Brain microvascular endothelial cell (primary cell): ENCODE measurements around the gene FAM241B.

Source experiments
- DNase-seq: peaks from one replicate; pipeline ENCODE4 v3.0.0-alpha.2; 2020
- H3K27ac ChIP-seq: fragments of 250-450 bp; sonication (Bioruptor Pico); 2 replicates; pipeline ENCODE4 v1.5.1; 2020; ENCODE audit warnings: mild to moderate bottlenecking, moderate library complexity
- H3K27me3 ChIP-seq: fragments of 250-450 bp; sonication (Bioruptor Pico); replicated peaks from 2 replicates; pipeline ENCODE4 v1.5.1; 2020; ENCODE audit warnings: mild to moderate bottlenecking
- H3K36me3 ChIP-seq: fragments of 250-450 bp; sonication (Bioruptor Pico); replicated peaks from 2 replicates; pipeline ENCODE4 v1.5.1; 2020; ENCODE audit warnings: mild to moderate bottlenecking
- H3K4me3 ChIP-seq: 2 replicates; pipeline ENCODE4 v1.5.1; 2011; ENCODE audit warnings: low read depth, mild to moderate bottlenecking, control low read depth, low read length, moderate library complexity
- in situ Hi-C: cut with HindIII; loops from 2 replicates; pipeline ENCODE4 v1.10.0; 2017; ENCODE audit warnings: low sequenced_read_pairs, low pct_ligation_motif_present
- TF ChIP-seq, protein P1 (sequence below): IDR thresholded peaks from 2 replicates; pipeline ENCODE4 v1.5.1; 2011; ENCODE audit warnings: low read depth, mild to moderate bottlenecking, moderate library complexity, low read length, control low read depth, inconsistent platforms; ENCODE audit errors: missing control alignments

Gene FAM241B

DNA sequence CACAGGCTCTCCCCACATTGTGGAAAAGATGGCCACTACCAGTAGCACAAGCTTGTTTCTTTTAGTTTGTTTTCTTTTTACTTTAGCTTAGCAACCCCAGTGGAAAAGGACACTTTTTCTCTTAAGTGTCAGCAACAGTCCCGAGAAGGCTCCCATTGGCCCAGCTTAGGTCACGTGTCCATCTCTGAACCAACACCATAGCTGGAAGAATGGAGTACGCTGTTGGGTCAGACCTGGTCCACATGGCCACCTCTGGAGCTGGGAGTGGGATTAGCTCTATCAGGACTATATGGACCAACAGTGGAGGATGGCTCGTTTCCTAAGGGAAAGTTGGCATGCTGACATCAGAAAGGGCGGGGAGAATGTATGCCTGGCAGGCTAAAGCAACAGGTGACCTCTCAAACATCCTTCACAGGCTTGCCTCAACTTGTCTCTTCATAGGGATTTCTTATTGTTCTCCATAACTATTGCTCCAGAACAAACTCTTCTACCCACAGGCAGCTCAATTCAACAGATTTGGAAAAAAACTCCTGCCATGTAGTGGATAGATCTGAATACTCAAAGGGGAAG lies 29.2 kb upstream of the FAM241B start:
- no peak for DNase-seq
- Histone ChIP-seq H3K36me3 (no peaks in the 10 kb centered on the region), H3K4me3 (no peak overlapping the region), H3K27ac (no peak overlapping the region), H3K27me3 (peaks cover 10% of the 10 kb centered on the region)
- in situ Hi-C loops, result no loop called here
- TF ChIP-seq, protein P1, sequence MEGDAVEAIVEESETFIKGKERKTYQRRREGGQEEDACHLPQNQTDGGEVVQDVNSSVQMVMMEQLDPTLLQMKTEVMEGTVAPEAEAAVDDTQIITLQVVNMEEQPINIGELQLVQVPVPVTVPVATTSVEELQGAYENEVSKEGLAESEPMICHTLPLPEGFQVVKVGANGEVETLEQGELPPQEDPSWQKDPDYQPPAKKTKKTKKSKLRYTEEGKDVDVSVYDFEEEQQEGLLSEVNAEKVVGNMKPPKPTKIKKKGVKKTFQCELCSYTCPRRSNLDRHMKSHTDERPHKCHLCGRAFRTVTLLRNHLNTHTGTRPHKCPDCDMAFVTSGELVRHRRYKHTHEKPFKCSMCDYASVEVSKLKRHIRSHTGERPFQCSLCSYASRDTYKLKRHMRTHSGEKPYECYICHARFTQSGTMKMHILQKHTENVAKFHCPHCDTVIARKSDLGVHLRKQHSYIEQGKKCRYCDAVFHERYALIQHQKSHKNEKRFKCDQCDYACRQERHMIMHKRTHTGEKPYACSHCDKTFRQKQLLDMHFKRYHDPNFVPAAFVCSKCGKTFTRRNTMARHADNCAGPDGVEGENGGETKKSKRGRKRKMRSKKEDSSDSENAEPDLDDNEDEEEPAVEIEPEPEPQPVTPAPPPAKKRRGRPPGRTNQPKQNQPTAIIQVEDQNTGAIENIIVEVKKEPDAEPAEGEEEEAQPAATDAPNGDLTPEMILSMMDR, result no peak

DNA sequence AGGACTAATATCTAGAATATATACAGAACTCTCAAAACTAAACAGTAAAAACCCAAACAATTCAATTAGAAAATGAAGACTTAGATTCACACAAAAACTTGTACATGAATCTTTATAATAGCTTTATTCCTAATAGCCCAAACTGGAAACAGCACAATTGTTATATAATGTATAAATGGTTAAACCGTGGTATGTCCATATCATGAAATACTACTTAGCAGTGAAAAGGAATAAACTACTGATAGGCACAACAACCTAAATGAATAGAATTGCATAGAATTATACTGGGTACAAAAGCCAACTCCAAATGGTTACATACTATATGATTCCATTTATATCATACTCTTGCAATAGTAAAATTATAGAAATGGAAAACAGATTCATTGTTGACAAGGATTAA lies 21.0 kb upstream of the FAM241B start:
- Histone ChIP-seq H3K36me3 (no peaks in the 10 kb centered on the region), H3K4me3 (no peak overlapping the region), H3K27me3 (peaks cover 6% of the 10 kb centered on the region), H3K27ac (no peak overlapping the region)
- TF ChIP-seq, protein P1, result no peak
- in situ Hi-C loops, result no loop called here
- no peak for DNase-seq

DNA sequence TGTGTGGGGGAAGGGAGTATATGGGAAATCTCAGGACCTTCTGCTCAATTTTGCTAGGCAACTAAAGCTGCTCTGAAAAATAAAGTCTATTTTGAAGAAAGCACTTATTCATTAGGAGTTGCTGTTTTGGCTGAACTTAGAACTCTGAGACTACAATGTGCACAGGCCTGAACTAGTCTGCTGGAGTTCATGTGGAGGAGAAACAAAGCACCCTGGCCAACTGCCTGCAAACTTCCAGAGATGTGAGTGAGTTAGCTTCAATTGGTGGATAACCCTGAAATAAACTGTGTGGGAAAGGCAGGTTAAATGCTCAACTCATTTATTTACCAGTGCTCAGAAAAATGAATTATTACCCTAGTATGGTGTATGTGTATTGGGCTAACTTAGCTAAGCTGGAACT lies 17.3 kb upstream of the FAM241B start:
- Histone ChIP-seq H3K4me3 (no peak overlapping the region), H3K27me3 (peaks cover 12% of the 10 kb centered on the region), H3K27ac (no peak overlapping the region), H3K36me3 (no peaks in the 10 kb centered on the region)
- DNase-seq, result no peak
- TF ChIP-seq, protein P1, result no peak
- in situ Hi-C loops, result no loop called here

- no peak overlapping the region for H3K27ac ChIP-seq
- no peak overlapping the region for H3K4me3 ChIP-seq
- DNase-seq, result no peak
- H3K27me3 ChIP-seq, result peaks cover 12% of the 10 kb centered on the region
- in situ Hi-C loops, result no loop called here
- no peaks in the 10 kb centered on the region for H3K36me3 ChIP-seq
- TF ChIP-seq, protein P1, result no peak
These were observed 15.9 kb upstream of the FAM241B start for GRCh38 chr10:69614130-69614529.

- H3K36me3 ChIP-seq, result no peaks in the 10 kb centered on the region
- no peak for DNase-seq
- H3K27me3 ChIP-seq, result peaks cover 10% of the 10 kb centered on the region
- in situ Hi-C loops, result no loop called here
- no peak overlapping the region for H3K27ac ChIP-seq
- TF ChIP-seq, protein P1, result no peak
- no peak overlapping the region for H3K4me3 ChIP-seq
These were observed 13.7 kb upstream of the FAM241B start for GRCh38 chr10:69616358-69616757.

DNA sequence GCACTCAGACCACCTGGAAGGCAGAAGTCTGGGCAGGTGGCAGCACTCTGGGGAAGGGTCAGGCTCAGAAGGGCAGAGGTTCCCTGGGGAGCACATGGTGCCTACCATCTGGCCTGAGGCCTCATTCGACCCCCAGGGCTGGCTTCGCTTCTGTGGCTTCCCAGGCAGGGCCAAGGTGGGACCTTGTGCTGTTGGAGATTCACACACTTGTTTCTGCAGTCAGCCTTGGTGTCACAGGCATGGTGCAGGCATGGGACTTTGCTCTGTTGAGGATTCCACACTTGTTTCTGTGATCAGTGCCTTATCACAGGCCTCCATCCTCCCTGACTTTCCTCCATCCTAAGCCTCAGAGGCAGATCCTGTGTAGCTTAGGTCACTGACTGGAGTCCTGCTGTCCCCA lies 11.3 kb upstream of the FAM241B start:
- Histone ChIP-seq H3K36me3 (no peaks in the 10 kb centered on the region), H3K27ac (no peak overlapping the region), H3K27me3 (peaks cover 8% of the 10 kb centered on the region), H3K4me3 (no peak overlapping the region)
- TF ChIP-seq, protein P1, result no peak
- no peak for DNase-seq
- in situ Hi-C loops, result no loop called here
